MM.1S (cell line): Measurements from ENCODE around the gene MSL1.

Source experiments
- DNase-seq: peaks from one replicate; pipeline ENCODE4 v3.0.0-alpha.2; 2015
- H2AFZ ChIP-seq: fragments of 300-600 bp; sonication (generic); 2 replicates; pipeline ENCODE4 v1.6.0; 2016; ENCODE audit warnings: antibody characterized with exemption, low read length
- H3F3A ChIP-seq: fragments of 300-600 bp; sonication (generic); 2 replicates; pipeline ENCODE4 v1.6.1; 2016; ENCODE audit warnings: mild to moderate bottlenecking, antibody characterized with exemption, low read length, moderate library complexity, mixed read lengths; ENCODE audit not compliant: insufficient read depth
- H3K27ac ChIP-seq: fragments of 300-600 bp; sonication (generic); 2 replicates; pipeline ENCODE4 v1.5.1; 2016; ENCODE audit warnings: mild to moderate bottlenecking, low read length
- H3K27me3 ChIP-seq: fragments of 300-600 bp; sonication (generic); replicated peaks from 2 replicates; pipeline ENCODE4 v1.6.0; 2016; ENCODE audit warnings: low read length; ENCODE audit not compliant: insufficient read depth
- H3K36me3 ChIP-seq: fragments of 300-600 bp; sonication (generic); replicated peaks from 2 replicates; pipeline ENCODE4 v1.6.1; 2016; ENCODE audit warnings: mild to moderate bottlenecking, low read length, mixed read lengths; ENCODE audit not compliant: insufficient read depth
- H3K4me1 ChIP-seq: fragments of 300-600 bp; sonication (generic); 2 replicates; pipeline ENCODE4 v1.6.1; 2016; ENCODE audit warnings: low read length, mixed read lengths
- H3K4me2 ChIP-seq: fragments of 300-600 bp; sonication (generic); 2 replicates; pipeline ENCODE4 v1.6.0; 2016; ENCODE audit warnings: low read depth, low read length
- H3K4me3 ChIP-seq: fragments of 300-600 bp; sonication (generic); 2 replicates; pipeline ENCODE4 v1.5.1; 2016; ENCODE audit warnings: low read length, mixed read lengths
- H3K79me2 ChIP-seq: fragments of 300-600 bp; sonication (generic); 2 replicates; pipeline ENCODE4 v1.6.1; 2016; ENCODE audit warnings: mixed run types, low read length, mixed read lengths
- H3K9ac ChIP-seq: fragments of 300-600 bp; sonication (generic); 2 replicates; pipeline ENCODE4 v1.6.1; 2016; ENCODE audit warnings: low read length, mixed read lengths
- H3K9me2 ChIP-seq: fragments of 300-600 bp; sonication (generic); replicated peaks from 2 replicates; pipeline ENCODE4 v1.6.1; 2016; ENCODE audit warnings: mild to moderate bottlenecking, low read length, mixed read lengths; ENCODE audit not compliant: insufficient read depth
- H3K9me3 ChIP-seq: fragments of 300-600 bp; sonication (generic); replicated peaks from 2 replicates; pipeline ENCODE4 v1.6.1; 2016; ENCODE audit warnings: mild to moderate bottlenecking, low read length, mixed read lengths; ENCODE audit not compliant: insufficient read depth
- H4K20me1 ChIP-seq: fragments of 300-600 bp; sonication (generic); 2 replicates; pipeline ENCODE4 v1.6.1; 2016; ENCODE audit warnings: mild to moderate bottlenecking, low read length, moderate library complexity, mixed read lengths; ENCODE audit not compliant: insufficient read depth
- EZH2 ChIP-seq: fragments of 300-600 bp; sonication (generic); optimal IDR thresholded peaks from 2 replicates; pipeline ENCODE3; 2017; ENCODE audit warnings: low read depth, mild to moderate bottlenecking, antibody characterized with exemption, low read length, mixed read lengths
- EZH2phosphoT487 ChIP-seq: fragments of 300-600 bp; sonication (generic); IDR thresholded peaks from 2 replicates; pipeline ENCODE4 v1.6.1; 2018; ENCODE audit warnings: antibody characterized with exemption, low read length
- TF ChIP-seq, protein P1 (sequence below): fragments of 300-600 bp; sonication (generic); IDR thresholded peaks from 2 replicates; pipeline ENCODE4 v1.5.1; 2016; ENCODE audit warnings: antibody characterized with exemption, low read length, mixed read lengths

The MSL1 gene

DNA sequence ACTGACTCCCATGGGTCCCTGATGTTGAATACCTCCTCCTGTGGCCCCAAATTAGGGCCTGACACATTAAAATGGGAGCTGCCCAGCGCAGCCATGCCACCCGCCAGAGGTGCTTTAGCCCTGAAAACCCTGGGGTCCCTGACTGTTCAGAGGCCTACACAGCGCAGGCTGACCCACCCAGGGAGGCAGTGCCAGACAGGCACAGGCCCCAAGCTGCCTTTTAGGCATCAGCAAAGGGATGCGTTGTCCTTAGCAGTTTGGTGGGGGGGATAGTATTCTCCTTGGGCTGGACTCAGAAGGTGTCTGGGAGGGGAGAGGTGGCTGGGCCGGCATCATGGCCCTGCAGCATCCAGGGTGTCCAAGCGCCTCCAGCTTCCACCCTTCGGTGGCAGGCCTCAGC lies 56.9 kb downstream of the MSL1 start:
- no peaks in the 10 kb centered on the region for H3K79me2 ChIP-seq
- no peak for TF ChIP-seq EZH2phosphoT487
- TF ChIP-seq, protein P1, sequence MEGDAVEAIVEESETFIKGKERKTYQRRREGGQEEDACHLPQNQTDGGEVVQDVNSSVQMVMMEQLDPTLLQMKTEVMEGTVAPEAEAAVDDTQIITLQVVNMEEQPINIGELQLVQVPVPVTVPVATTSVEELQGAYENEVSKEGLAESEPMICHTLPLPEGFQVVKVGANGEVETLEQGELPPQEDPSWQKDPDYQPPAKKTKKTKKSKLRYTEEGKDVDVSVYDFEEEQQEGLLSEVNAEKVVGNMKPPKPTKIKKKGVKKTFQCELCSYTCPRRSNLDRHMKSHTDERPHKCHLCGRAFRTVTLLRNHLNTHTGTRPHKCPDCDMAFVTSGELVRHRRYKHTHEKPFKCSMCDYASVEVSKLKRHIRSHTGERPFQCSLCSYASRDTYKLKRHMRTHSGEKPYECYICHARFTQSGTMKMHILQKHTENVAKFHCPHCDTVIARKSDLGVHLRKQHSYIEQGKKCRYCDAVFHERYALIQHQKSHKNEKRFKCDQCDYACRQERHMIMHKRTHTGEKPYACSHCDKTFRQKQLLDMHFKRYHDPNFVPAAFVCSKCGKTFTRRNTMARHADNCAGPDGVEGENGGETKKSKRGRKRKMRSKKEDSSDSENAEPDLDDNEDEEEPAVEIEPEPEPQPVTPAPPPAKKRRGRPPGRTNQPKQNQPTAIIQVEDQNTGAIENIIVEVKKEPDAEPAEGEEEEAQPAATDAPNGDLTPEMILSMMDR = no peak
- H3K9me2 ChIP-seq = no peaks in the 10 kb centered on the region
- H3K4me3 ChIP-seq = no peak overlapping the region
- H3F3A ChIP-seq = no peaks in the 10 kb centered on the region; the same call in 1 of the 2 replicates
- no peaks in the 10 kb centered on the region for H3K27me3 ChIP-seq
- H3K36me3 ChIP-seq = no peaks in the 10 kb centered on the region
- no peaks in the 10 kb centered on the region for H4K20me1 ChIP-seq
- no peak overlapping the region for H2AFZ ChIP-seq
- 0 out of 2 replicates have a peak, but pooled peaks cover 5% of the 10 kb centered on the region for H3K4me1 ChIP-seq
- no peak overlapping the region for H3K27ac ChIP-seq
- no peaks in the 10 kb centered on the region for H3K9me3 ChIP-seq
- no peak overlapping the region for H3K9ac ChIP-seq
- DNase-seq = no peak
- H3K4me2 ChIP-seq = no peak overlapping the region

GRCh38 chr17:40179923-40180659 lies 58.3 kb downstream of the MSL1 start:
- Histone ChIP-seq H4K20me1 (no peaks in the 10 kb centered on the region), H3F3A (no peaks in the 10 kb centered on the region; the same call in 1 of the 2 replicates), H3K4me1 (0 out of 2 replicates have a peak, but pooled peaks cover 5% of the 10 kb centered on the region), H3K27ac (no peak overlapping the region), H3K9me2 (no peaks in the 10 kb centered on the region), H3K27me3 (no peaks in the 10 kb centered on the region), H3K36me3 (no peaks in the 10 kb centered on the region), H3K9me3 (no peaks in the 10 kb centered on the region), H3K79me2 (no peaks in the 10 kb centered on the region), H3K4me3 (no peak overlapping the region), H3K4me2 (no peak overlapping the region), H2AFZ (no peak overlapping the region), H3K9ac (no peak overlapping the region)
- DNase-seq = no peak
- TF ChIP-seq, protein P1 = no peak
- TF ChIP-seq EZH2 (no peak), EZH2phosphoT487 (no peak)

- Histone ChIP-seq H3K9me3 (no peaks in the 10 kb centered on the region), H3K27ac (no peak overlapping the region), H3K79me2 (no peaks in the 10 kb centered on the region), H3K36me3 (no peaks in the 10 kb centered on the region), H2AFZ (no peak overlapping the region), H4K20me1 (no peaks in the 10 kb centered on the region), H3K4me1 (0 out of 2 replicates have a peak, but pooled peaks cover 5% of the 10 kb centered on the region), H3K27me3 (no peaks in the 10 kb centered on the region), H3F3A (no peaks in the 10 kb centered on the region; the same call in 1 of the 2 replicates), H3K9ac (no peak overlapping the region), H3K9me2 (no peaks in the 10 kb centered on the region), H3K4me3 (no peak overlapping the region), H3K4me2 (no peak overlapping the region)
- TF ChIP-seq EZH2phosphoT487 (no peak), EZH2 (no peak)
- TF ChIP-seq, protein P1 = no peak
- DNase-seq = no peak
Measured at GRCh38 chr17:40180694-40181093, 58.9 kb downstream of the MSL1 start.
